A673 (cell line): ENCODE measurements around the gene ZFAND2A. TPM values are rescaled to one million over a fixed set of nuclear protein-coding genes. Genes with fewer than 3 reads are reported as not detected.

Source experiments
- BruUV-seq: library from RNA; stranded (reverse); fragments of 400-500 nt; replicated peaks from 2 replicates; lab custom pipeline; 2021; lab: Mats Ljungman, UMichigan
- CTCF ChIA-PET: fragments of 300-600 bp; sonication (Branson Sonifier 250); formaldehyde crosslinking; loops from one replicate; lab custom pipeline; 2022; ENCODE audit warnings: antibody characterized with exemption; lab: Charles Lee
- POLR2A ChIA-PET: fragments of 300-600 bp; sonication (Branson Sonifier 250); formaldehyde crosslinking; loops from one replicate; lab custom pipeline; 2022; ENCODE audit warnings: antibody characterized with exemption; ENCODE audit not compliant: low non-redundant PET; lab: Charles Lee
- DNase-seq: peaks from one replicate; pipeline ENCODE4 v3.0.0-alpha.2; 2015; ENCODE audit warnings: low spot score
- H3K27ac ChIP-seq: fragments of 200-600 bp; sonication (generic); 2 replicates; pipeline ENCODE4 v1.5.1; 2016; ENCODE audit warnings: mixed run types, low read depth, mild to moderate bottlenecking, mixed read lengths, antibody characterized with exemption, low read length; ENCODE audit not compliant: poor library complexity, severe bottlenecking
- H3K27me3 ChIP-seq: fragments of 200-600 bp; sonication (generic); replicated peaks from 2 replicates; pipeline ENCODE4 v1.6.1; 2017; ENCODE audit warnings: mixed run types, low read depth, mild to moderate bottlenecking, mixed read lengths, antibody characterized with exemption, low read length; ENCODE audit not compliant: insufficient read depth, poor library complexity
- H3K36me3 ChIP-seq: fragments of 200-600 bp; sonication (generic); 2 replicates; pipeline ENCODE4 v1.6.1; 2016; ENCODE audit warnings: mixed run types, mild to moderate bottlenecking, mixed read lengths, antibody characterized with exemption, low read length; ENCODE audit not compliant: insufficient read depth, poor library complexity, severe bottlenecking
- H3K4me1 ChIP-seq: fragments of 200-600 bp; sonication (generic); 2 replicates; pipeline ENCODE4 v1.6.1; 2017; ENCODE audit warnings: mixed run types, mild to moderate bottlenecking, mixed read lengths, antibody characterized with exemption, low read length; ENCODE audit not compliant: insufficient read depth, poor library complexity, severe bottlenecking
- H3K4me3 ChIP-seq: fragments of 200-600 bp; sonication (generic); 2 replicates; pipeline ENCODE4 v1.5.1; 2016; ENCODE audit warnings: low read depth, mixed run types, mild to moderate bottlenecking, mixed read lengths, low read length; ENCODE audit not compliant: poor library complexity, severe bottlenecking
- H3K9me3 ChIP-seq: fragments of 200-600 bp; sonication (generic); 2 replicates; pipeline ENCODE4 v1.6.1; 2016; ENCODE audit warnings: mixed run types, low read depth, mild to moderate bottlenecking, mixed read lengths, antibody characterized with exemption, low read length; ENCODE audit not compliant: poor library complexity, severe bottlenecking
- CTCF ChIP-seq: fragments of 300-800, 200-600 bp; sonication (generic); conservative IDR thresholded peaks from 2 replicates; pipeline ENCODE4 v1.5.1; 2017; ENCODE audit warnings: low read depth, mild to moderate bottlenecking, antibody characterized with exemption, low read length, moderate library complexity, mixed read lengths
- EZH2 ChIP-seq: fragments of 200-600 bp; sonication (generic); IDR thresholded peaks from 2 replicates; pipeline ENCODE4 v1.6.1; 2017; ENCODE audit warnings: borderline replicate concordance, low read depth, mild to moderate bottlenecking, mixed read lengths, antibody characterized with exemption, low read length; ENCODE audit not compliant: poor library complexity, severe bottlenecking
- intact Hi-C: fragments of 100-400 bp; cut with micrococcal nuclease; formaldehyde crosslinking; loops from one replicate; pipeline ENCODE4 v1.10.0; 2022; ENCODE audit not compliant: unreplicated experiment
- total RNA-seq: library from RNA; stranded (reverse); gene quantifications from 2 replicates; pipeline ENCODE4 v1.2.3, GENCODE V29; 2021

The ZFAND2A gene
- total RNA-seq, 1 experiment from 2014 or later: 27.4 TPM

GRCh38 chr7:1109581-1110310 is 50.2 kb downstream of the ZFAND2A start:
- intact Hi-C loops: no loop called here
- no peak for TF ChIP-seq EZH2
- no peak for TF ChIP-seq CTCF
- no TSS peak for BruUV-seq
- Histone ChIP-seq H3K9me3 (no peaks in the 10 kb centered on the region), H3K36me3 (no peaks in the 10 kb centered on the region), H3K4me1 (no peaks in the 10 kb centered on the region), H3K4me3 (no peak overlapping the region), H3K27ac (no peak overlapping the region), H3K27me3 (no peaks in the 10 kb centered on the region)
- ChIA-PET CTCF (no interaction called here), POLR2A (no interaction called here)
- DNase-seq: no peak

DNA sequence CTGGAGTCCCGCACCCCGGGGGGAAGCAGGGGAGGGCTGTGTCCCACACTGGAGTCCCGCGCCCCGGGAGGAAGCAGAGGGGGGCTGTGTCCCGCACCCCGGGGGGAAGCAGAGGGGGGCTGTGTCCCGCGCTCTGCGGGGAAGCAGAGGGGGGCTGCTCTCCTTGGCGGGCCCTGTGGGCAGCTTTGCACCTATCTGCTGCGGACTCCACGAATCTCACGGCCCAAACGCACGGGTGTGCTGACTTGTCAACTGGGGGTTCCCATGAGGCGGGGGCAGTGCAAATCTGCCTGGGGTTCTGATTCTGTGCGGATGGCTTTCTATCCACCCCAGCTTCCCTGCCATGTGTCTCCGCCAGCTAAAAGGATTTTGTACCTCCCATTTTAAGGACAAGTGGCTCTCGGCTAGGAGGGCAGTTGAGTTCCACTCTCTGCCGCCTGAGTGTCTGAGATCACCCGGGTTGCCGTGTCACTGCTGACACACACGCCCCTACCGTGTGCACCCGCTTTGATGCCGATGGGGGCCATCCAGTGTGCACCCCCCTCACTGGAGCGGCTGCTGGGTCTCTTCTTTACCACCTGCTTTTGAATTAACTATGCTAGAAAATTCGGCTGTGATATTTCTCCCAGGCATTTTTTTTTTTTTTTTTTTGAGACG is 51.6 kb downstream of the ZFAND2A start:
- POLR2A ChIA-PET: no interaction called here

GRCh38 chr7:1106793-1107421 is 53.1 kb downstream of the ZFAND2A start:
- no peak for DNase-seq
- Histone ChIP-seq H3K27me3 (no peaks in the 10 kb centered on the region), H3K27ac (no peak overlapping the region), H3K9me3 (no peaks in the 10 kb centered on the region), H3K4me1 (no peaks in the 10 kb centered on the region), H3K4me3 (no peak overlapping the region), H3K36me3 (no peaks in the 10 kb centered on the region)
- intact Hi-C loops: no loop called here
- no peak for TF ChIP-seq EZH2
- no peak for TF ChIP-seq CTCF
- CTCF ChIA-PET: no interaction called here
- POLR2A ChIA-PET: no interaction called here
- no TSS peak for BruUV-seq

More for the DNA sequence above, 51.6 kb downstream of the ZFAND2A start:
- H3K4me3 ChIP-seq: no peak overlapping the region
- H3K27me3 ChIP-seq: no peaks in the 10 kb centered on the region
- no peaks in the 10 kb centered on the region for H3K9me3 ChIP-seq
- BruUV-seq: no TSS peak
- CTCF ChIA-PET: no interaction called here
- DNase-seq: no peak
- TF ChIP-seq CTCF: no peak
- TF ChIP-seq EZH2: no peak
- intact Hi-C loops: no loop called here
- no peak overlapping the region for H3K27ac ChIP-seq
- H3K36me3 ChIP-seq: no peaks in the 10 kb centered on the region
- H3K4me1 ChIP-seq: no peaks in the 10 kb centered on the region
